ENCODE results near the gene FHIP2A.
A peak's percentile ranks its signal among the peaks of the same experiment; 100 is the strongest.
"Not testable (repeated sequence)": the region's sequence is repeated elsewhere in the genome, so short reads cannot be mapped to it uniquely, and the experiment has no call there.

The FHIP2A gene

GRCh38 chr10:114775082-114775481 lies 46.5 kb upstream of the FHIP2A start:
- POLR2A ChIA-PET; H3K9me3 ChIP-seq (ENCODE audit: control insufficient read depth, insufficient read depth, low read depth, low read length); H3K4me3 ChIP-seq (ENCODE audit: low read depth, low read length); H3K4me1 ChIP-seq (ENCODE audit: control insufficient read depth, insufficient read depth, low read length); H3K36me3 ChIP-seq (ENCODE audit: control insufficient read depth in 2 of 2, insufficient read depth in 1 of 2, low read length in 2 of 2); H3K27ac ChIP-seq (ENCODE audit: extremely low read depth, low read depth, low read length): not testable (repeated sequence)
- TF ChIP-seq MZF1 (tag by site-specific recombination; IDR thresholded peaks at IDR 0.05; ENCODE audit: borderline replicate concordance), result peak; percentile 94
- CTCF ChIA-PET, result interaction anchor here (1.0 kb wide), 1 partner anchor 11 kb away, joined by 4 read pairs; no protein-coding TSS in a partner anchor

GRCh38 chr10:114777415-114777814 lies 44.2 kb upstream of the FHIP2A start:
- no peak for TF ChIP-seq ZNF423 (tag by site-specific recombination; IDR thresholded peaks at IDR 0.05)
- no peak for TF ChIP-seq ZNF292 (tag by site-specific recombination; IDR thresholded peaks at IDR 0.05; ENCODE audit: borderline replicate concordance, low read depth)
- Histone ChIP-seq H3K4me3 (ENCODE audit: low read depth, low read length) (no peak overlapping the region), H3K9me3 (ENCODE audit: control insufficient read depth, insufficient read depth, low read depth, low read length) (no peaks in the 10 kb centered on the region), H3K27ac (ENCODE audit: extremely low read depth, low read depth, low read length) (no peak overlapping the region), H3K36me3 (ENCODE audit: control insufficient read depth in 2 of 2, insufficient read depth in 1 of 2, low read length in 2 of 2) (no peaks in the 10 kb centered on the region), H3K4me1 (ENCODE audit: control insufficient read depth, insufficient read depth, low read length) (peaks cover 19% of the 10 kb centered on the region)
- ChIA-PET CTCF (no interaction called here), POLR2A (no interaction called here)

- H3K9me3 ChIP-seq (ENCODE audit: control insufficient read depth, insufficient read depth, low read depth, low read length), result no peaks in the 10 kb centered on the region
- H3K4me3 ChIP-seq (ENCODE audit: low read depth, low read length), result no peak overlapping the region
- peak overlapping the region; percentile 89 for H3K27ac ChIP-seq (ENCODE audit: extremely low read depth, low read depth, low read length)
- H3K4me1 ChIP-seq (ENCODE audit: control insufficient read depth, insufficient read depth, low read length), result peaks cover 19% of the 10 kb centered on the region
- H3K36me3 ChIP-seq (ENCODE audit: control insufficient read depth in 2 of 2, insufficient read depth in 1 of 2, low read length in 2 of 2), result no peaks in the 10 kb centered on the region
- POLR2A ChIA-PET, result no interaction called here
- CTCF ChIA-PET, result interaction anchor here (0.6 to 0.7 kb wide), 2 partner anchors 112 to 340 kb away, joined by 3 to 4 read pairs; no protein-coding TSS in a partner anchor
- TF ChIP-seq ZNF404 (tag by site-specific recombination; IDR thresholded peaks at IDR 0.05) (no peak), ZNF423 (tag by site-specific recombination; IDR thresholded peaks at IDR 0.05) (no peak), FEZF1 (tag by site-specific recombination; IDR thresholded peaks at IDR 0.05) (peak; percentile 93), ZNF626 (tag by site-specific recombination; IDR thresholded peaks at IDR 0.05) (no peak), ZNF248 (tag by site-specific recombination; IDR thresholded peaks at IDR 0.05) (no peak), KLF1 (tag by site-specific recombination; IDR thresholded peaks at IDR 0.05) (no peak), ZNF580 (tag by site-specific recombination; IDR thresholded peaks at IDR 0.05) (peak; percentile 44; the same call in 1 of the 2 replicates), PRDM10 (tag by site-specific recombination; IDR thresholded peaks at IDR 0.05) (peak; percentile 40; the same call in 1 of the 2 replicates), ELK4 (IDR thresholded peaks at IDR 0.05; ENCODE audit: borderline replicate concordance, low read depth, low read length) (no peak), ZNF792 (tag by site-specific recombination; IDR thresholded peaks at IDR 0.05) (no peak), ZNF157 (tag by site-specific recombination; IDR thresholded peaks at IDR 0.05) (no peak), BCL6B (tag by site-specific recombination; IDR thresholded peaks at IDR 0.05) (peak; percentile 99), ZNF449 (tag by site-specific recombination; IDR thresholded peaks at IDR 0.05) (0 out of 2 replicates have a peak, but pooled peaks have one; percentile 35), ZNF121 (tag by site-specific recombination; IDR thresholded peaks at IDR 0.05) (no peak), ZNF510 (tag by site-specific recombination; IDR thresholded peaks at IDR 0.05; ENCODE audit: insufficient replicate concordance) (no peak), ZNF629 (tag by site-specific recombination; IDR thresholded peaks at IDR 0.05) (peak; percentile 76), ZNF473 (tag by site-specific recombination; IDR thresholded peaks at IDR 0.05) (no peak), SCRT1 (tag by site-specific recombination; IDR thresholded peaks at IDR 0.05; ENCODE audit: borderline replicate concordance) (no peak; the same call in 1 of the 2 replicates), ZBTB7A (tag by site-specific recombination; IDR thresholded peaks at IDR 0.05; ENCODE audit: low read depth) (no peak), ZNF16 (tag by site-specific recombination; IDR thresholded peaks at IDR 0.05; ENCODE audit: low read depth) (no peak), MEIS1 (CRISPR knock-in tag; IDR thresholded peaks at IDR 0.05; ENCODE audit: borderline replicate concordance) (no peak)
These were observed 41.6 kb upstream of the FHIP2A start for GRCh38 chr10:114779803-114780576.

Measured in HEK293 (cell line).